ENCODE data around the gene SOX9. TPM values are rescaled to one million over a fixed set of nuclear protein-coding genes. Genes with fewer than 3 reads are reported as not detected.

The SOX9 gene
- total RNA-seq, 1 donor, result 1.7 TPM

DNA sequence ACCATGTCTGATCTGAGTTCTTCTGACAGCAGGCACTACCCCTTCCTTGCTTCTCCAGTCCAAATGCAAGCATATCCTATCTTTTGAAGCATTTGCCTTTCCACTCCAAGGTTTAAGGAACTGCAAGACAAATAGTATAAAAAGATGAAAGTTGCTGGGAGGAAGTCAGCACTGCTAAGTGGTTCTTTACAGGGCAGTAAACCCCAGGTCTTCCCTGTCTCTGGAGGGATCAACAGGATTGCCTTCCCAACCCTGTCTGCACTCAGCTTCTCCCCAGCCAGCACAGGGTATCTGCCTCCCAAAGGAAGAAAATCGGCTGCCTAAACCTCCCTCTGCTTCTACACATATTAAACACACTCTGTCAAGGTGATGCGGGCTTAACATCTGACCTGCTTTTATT lies 46.8 kb downstream of the SOX9 start:
- TF ChIP-seq, protein P1, sequence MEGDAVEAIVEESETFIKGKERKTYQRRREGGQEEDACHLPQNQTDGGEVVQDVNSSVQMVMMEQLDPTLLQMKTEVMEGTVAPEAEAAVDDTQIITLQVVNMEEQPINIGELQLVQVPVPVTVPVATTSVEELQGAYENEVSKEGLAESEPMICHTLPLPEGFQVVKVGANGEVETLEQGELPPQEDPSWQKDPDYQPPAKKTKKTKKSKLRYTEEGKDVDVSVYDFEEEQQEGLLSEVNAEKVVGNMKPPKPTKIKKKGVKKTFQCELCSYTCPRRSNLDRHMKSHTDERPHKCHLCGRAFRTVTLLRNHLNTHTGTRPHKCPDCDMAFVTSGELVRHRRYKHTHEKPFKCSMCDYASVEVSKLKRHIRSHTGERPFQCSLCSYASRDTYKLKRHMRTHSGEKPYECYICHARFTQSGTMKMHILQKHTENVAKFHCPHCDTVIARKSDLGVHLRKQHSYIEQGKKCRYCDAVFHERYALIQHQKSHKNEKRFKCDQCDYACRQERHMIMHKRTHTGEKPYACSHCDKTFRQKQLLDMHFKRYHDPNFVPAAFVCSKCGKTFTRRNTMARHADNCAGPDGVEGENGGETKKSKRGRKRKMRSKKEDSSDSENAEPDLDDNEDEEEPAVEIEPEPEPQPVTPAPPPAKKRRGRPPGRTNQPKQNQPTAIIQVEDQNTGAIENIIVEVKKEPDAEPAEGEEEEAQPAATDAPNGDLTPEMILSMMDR (IDR thresholded peaks at IDR 0.05; ENCODE audit: insufficient read depth, low read depth, low read length), result no peak
- no peak overlapping the region for H3K4me3 ChIP-seq (ENCODE audit: low read depth, low read length)
- DNase-seq (ENCODE audit: low read depth), result no peak

DNA sequence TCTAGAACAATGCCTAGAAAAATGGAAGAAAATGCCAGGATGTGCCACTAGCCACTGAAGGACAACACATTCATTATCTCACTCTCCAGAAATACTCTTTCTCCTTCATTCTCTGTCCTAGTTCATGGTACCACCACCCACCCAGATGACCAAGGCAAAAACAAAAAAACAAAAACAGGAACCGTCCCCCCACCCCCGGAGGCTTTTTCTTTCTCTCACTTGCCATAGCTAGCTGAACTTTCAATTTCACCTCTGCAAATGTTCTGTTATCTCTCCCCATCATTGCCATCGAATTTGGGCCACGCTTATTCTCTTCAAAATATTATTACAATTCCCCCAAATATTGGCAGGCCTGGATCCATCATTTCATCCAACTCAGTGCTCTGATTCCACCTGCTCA lies 49.0 kb downstream of the SOX9 start:
- DNase-seq (ENCODE audit: low read depth), result no peak
- TF ChIP-seq, protein P1 (IDR thresholded peaks at IDR 0.05; ENCODE audit: insufficient read depth, low read depth, low read length), result no peak
- no peak overlapping the region for H3K4me3 ChIP-seq (ENCODE audit: low read depth, low read length)

DNA sequence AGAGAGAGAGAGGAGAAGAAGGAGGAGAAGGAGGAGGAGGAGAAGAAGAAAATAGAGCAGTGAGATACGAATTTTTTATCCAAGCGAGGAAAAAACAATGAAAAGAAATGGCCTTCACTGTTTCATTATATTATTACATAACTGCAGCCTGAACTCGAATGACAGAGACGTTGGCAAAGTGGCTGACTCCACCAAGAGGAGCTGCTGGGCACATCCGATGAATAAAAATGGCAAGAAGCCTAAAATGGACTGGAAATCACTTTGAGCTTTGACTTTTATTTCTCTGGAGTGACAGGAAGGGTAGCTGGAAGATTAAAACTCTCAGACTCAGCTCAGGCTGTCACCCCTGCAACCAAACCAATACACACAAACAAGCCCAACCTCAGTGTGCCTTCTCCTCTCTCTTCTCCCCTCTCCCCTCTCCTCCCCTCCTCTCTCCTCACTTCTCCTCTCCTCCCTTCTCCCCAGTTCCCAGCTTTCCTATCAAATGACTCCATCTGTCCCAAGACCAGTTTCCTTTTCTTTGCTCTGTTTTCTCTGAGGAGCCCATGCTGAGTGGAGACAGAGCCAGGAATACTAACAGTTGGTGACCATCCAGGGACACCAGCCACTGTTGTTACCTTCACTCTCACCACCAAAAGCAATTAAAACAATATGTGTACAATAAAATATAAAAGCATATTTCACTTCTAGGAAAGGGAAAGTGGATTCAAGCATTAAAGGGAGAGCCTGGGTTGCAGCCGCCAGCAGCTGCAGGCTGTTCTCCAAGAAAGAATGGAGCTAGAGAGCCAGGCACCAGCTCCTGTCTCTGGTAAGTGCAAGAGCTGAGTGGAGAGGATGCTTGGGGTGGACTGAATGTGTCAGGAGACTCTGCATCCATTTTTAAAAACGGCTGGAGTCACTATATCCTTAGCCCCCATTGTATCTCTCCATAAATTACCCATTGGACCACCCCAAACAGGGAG lies 51.2 kb downstream of the SOX9 start:
- TF ChIP-seq, protein P1 (IDR thresholded peaks at IDR 0.05; ENCODE audit: insufficient read depth, low read depth, low read length), result no peak
- H3K4me3 ChIP-seq (ENCODE audit: low read depth, low read length), result no peak overlapping the region
- no peak for DNase-seq (ENCODE audit: low read depth)

DNA sequence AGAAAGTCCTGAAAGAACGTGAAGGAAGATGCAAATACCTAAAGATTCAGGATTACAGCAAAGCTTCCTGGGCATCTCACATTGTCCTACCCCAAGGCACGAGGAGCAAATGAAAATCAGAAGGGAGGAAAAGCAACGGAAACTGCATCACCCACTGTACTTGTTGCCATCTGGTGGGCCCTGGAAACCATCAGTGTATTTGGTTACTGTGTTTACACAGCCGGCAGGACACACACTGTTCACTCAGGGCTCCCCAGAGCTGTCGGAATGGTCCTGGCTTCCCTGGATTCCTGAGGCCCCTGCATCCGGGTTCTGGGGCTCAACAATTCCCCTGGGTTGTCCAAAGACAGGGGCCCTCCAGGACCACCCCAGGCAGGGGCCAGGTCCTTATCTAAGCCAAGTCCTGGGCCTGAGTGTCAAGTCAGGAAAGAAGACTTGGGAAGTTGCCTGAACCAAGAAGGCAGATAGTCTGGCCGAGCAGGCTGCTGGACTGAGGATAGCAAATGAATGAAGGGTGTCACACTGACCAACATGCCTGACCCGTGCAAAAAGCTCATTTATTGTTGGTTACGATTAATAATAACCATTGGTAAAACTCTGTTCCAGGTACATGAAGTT lies 52.8 kb downstream of the SOX9 start:
- DNase-seq (ENCODE audit: low read depth), result no peak
- H3K4me3 ChIP-seq (ENCODE audit: low read depth, low read length), result no peak overlapping the region
- TF ChIP-seq, protein P1 (IDR thresholded peaks at IDR 0.05; ENCODE audit: insufficient read depth, low read depth, low read length), result no peak

DNA sequence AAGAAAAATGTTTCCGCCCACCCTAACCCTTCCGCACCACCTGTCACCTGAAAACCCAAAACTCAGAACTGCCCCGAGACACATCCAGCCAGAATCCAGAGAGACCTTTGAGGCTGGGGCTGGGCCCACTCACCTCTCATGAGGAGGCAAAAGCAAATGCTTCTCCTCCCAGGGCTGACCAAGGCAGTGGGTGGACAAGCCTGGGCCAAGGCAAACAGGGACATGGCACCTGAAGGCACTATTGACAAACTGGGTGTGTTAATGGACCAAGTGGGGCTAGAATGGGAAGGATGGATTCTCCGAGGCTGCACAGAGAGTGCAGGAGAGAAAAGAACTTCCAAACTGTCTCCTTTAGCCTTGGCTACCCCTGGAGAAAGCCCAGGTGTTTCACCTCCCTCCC lies 54.4 kb downstream of the SOX9 start:
- H3K4me3 ChIP-seq (ENCODE audit: low read depth, low read length), result no peak overlapping the region
- no peak for DNase-seq (ENCODE audit: low read depth)
- TF ChIP-seq, protein P1 (IDR thresholded peaks at IDR 0.05; ENCODE audit: insufficient read depth, low read depth, low read length), result no peak

Data from fibroblast of villous mesenchyme (primary cell).